OCI-LY3 (cell line): Measurements from ENCODE around the gene KIF2A.

ENCODE experiments used
- H2AFZ ChIP-seq: fragments of 200-600, 300-600 bp; shearing (Covaris generic); 2 replicates; pipeline ENCODE4 v1.6.0; 2014; ENCODE audit warnings: antibody characterized with exemption, low read depth, low read length
- H3K27ac ChIP-seq: fragments of 200-600, 300-600 bp; sonication (generic); 2 replicates; pipeline ENCODE4 v1.5.1; 2014; ENCODE audit warnings: mild to moderate bottlenecking, low read length, moderate library complexity, mixed read lengths
- H3K27me3 ChIP-seq: fragments of 200-600, 300-600 bp; sonication (generic); 2 replicates; pipeline ENCODE4 v1.6.1; 2014; ENCODE audit warnings: low read depth, low read length, mixed read lengths
- H3K36me3 ChIP-seq: fragments of 200-600, 300-600 bp; sonication (generic); replicated peaks from 2 replicates; pipeline ENCODE3; 2014; ENCODE audit warnings: low read depth, low read length, mixed read lengths
- H3K4me1 ChIP-seq: fragments of 300-600, 200-600 bp; sonication (generic); 2 replicates; pipeline ENCODE4 v1.6.1; 2014; ENCODE audit warnings: low read length, mixed read lengths
- H3K4me2 ChIP-seq: fragments of 200-600, 300-600 bp; sonication (generic); 2 replicates; pipeline ENCODE4 v1.6.1; 2014; ENCODE audit warnings: low read length, mixed read lengths
- H3K4me3 ChIP-seq: fragments of 300-600, 200-600 bp; sonication (generic); 2 replicates; pipeline ENCODE4 v1.5.1; 2014; ENCODE audit warnings: antibody characterized with exemption, mild to moderate bottlenecking, low read length, moderate library complexity
- H3K79me2 ChIP-seq: fragments of 300-600, 200-600 bp; shearing (Covaris generic); 2 replicates; pipeline ENCODE4 v1.6.1; 2014; ENCODE audit warnings: mild to moderate bottlenecking, low read length, mixed read lengths
- H3K9ac ChIP-seq: fragments of 300-600, 200-600 bp; shearing (Covaris generic); 2 replicates; pipeline ENCODE4 v1.6.0; 2014; ENCODE audit warnings: mild to moderate bottlenecking, low read length, moderate library complexity
- H3K9me3 ChIP-seq: fragments of 200-600, 300-600 bp; shearing (Covaris generic); 2 replicates; pipeline ENCODE4 v1.6.1; 2014; ENCODE audit warnings: low read length, mixed read lengths; ENCODE audit not compliant: insufficient read depth
- H4K20me1 ChIP-seq: fragments of 200-600, 300-600 bp; sonication (generic); 2 replicates; pipeline ENCODE4 v1.6.1; 2016; ENCODE audit warnings: low read length, mixed read lengths; ENCODE audit not compliant: insufficient read depth
- EZH2phosphoT487 ChIP-seq: fragments of 200-600 bp; shearing (Covaris generic); IDR thresholded peaks from 2 replicates; pipeline ENCODE4 v1.6.1; 2018; ENCODE audit warnings: antibody characterized with exemption, mixed run types, low read depth
- TF ChIP-seq, protein P1 (sequence below): fragments of 200-600, 300-600 bp; sonication (generic); IDR thresholded peaks from 2 replicates; pipeline ENCODE4 v1.5.1; 2014; ENCODE audit warnings: antibody characterized with exemption, low read length, low read depth

Gene KIF2A

DNA sequence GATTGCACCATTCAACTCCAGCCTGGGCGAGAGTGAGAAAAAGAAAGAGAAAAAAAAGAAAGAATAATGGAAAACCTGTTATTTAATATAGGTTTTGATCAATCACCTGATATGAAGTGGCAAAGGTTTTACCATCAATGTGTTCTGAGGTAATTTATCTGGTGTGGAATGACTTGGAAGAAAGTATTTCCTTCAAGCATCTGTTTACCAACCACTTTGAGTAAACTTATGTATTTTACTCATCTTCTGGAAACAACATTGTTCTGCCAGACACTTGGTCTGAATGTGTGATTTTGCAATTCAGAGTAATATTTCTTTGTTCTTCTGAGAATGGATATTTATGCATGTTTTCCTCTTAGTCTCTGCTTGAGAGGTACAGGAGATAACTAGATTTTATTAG is 24.3 kb downstream of the KIF2A start:
- Histone ChIP-seq H3K4me1 (peaks cover 10% of the 10 kb centered on the region), H4K20me1 (peaks cover 51% of the 10 kb centered on the region), H3K36me3 (peaks cover 3% of the 10 kb centered on the region), H3K9me3 (no peaks in the 10 kb centered on the region), H3K27me3 (no peaks in the 10 kb centered on the region), H3K79me2 (peaks cover 98% of the 10 kb centered on the region), H3K4me2 (no peak overlapping the region), H3K4me3 (no peak overlapping the region), H2AFZ (no peak overlapping the region), H3K9ac (no peak overlapping the region), H3K27ac (no peak overlapping the region)
- TF ChIP-seq, protein P1, sequence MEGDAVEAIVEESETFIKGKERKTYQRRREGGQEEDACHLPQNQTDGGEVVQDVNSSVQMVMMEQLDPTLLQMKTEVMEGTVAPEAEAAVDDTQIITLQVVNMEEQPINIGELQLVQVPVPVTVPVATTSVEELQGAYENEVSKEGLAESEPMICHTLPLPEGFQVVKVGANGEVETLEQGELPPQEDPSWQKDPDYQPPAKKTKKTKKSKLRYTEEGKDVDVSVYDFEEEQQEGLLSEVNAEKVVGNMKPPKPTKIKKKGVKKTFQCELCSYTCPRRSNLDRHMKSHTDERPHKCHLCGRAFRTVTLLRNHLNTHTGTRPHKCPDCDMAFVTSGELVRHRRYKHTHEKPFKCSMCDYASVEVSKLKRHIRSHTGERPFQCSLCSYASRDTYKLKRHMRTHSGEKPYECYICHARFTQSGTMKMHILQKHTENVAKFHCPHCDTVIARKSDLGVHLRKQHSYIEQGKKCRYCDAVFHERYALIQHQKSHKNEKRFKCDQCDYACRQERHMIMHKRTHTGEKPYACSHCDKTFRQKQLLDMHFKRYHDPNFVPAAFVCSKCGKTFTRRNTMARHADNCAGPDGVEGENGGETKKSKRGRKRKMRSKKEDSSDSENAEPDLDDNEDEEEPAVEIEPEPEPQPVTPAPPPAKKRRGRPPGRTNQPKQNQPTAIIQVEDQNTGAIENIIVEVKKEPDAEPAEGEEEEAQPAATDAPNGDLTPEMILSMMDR, result no peak
- no peak for TF ChIP-seq EZH2phosphoT487

DNA sequence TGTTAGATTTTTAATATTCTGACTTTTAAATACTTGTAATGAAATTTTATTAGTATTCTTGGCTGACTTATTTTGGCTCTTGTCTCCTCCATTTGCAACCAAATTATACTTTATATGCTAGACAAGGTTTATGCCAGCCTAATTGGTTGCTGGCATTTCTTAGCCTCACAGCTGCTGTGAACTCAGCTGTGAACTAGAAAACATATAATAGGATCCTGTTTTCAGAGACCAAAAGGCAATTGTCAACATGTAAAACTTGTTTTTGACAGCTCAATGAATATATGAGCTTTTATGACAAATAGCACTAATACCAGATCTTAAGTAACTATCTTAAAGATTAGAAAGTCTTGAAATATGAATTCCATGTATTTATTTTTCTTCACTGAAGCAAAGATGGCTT is 25.9 kb downstream of the KIF2A start:
- no peaks in the 10 kb centered on the region for H3K4me1 ChIP-seq
- H3K27ac ChIP-seq, result no peak overlapping the region
- peaks cover 3% of the 10 kb centered on the region for H3K36me3 ChIP-seq
- TF ChIP-seq EZH2phosphoT487, result no peak
- TF ChIP-seq, protein P1, result no peak
- H3K4me3 ChIP-seq, result no peak overlapping the region
- H4K20me1 ChIP-seq, result peaks cover 36% of the 10 kb centered on the region
- peaks cover 93% of the 10 kb centered on the region for H3K79me2 ChIP-seq
- no peaks in the 10 kb centered on the region for H3K9me3 ChIP-seq
- no peak overlapping the region for H3K4me2 ChIP-seq
- H3K27me3 ChIP-seq, result no peaks in the 10 kb centered on the region
- H3K9ac ChIP-seq, result no peak overlapping the region
- no peak overlapping the region for H2AFZ ChIP-seq

GRCh38 chr5:62333250-62333794 is 27.3 kb downstream of the KIF2A start:
- Histone ChIP-seq H3K9ac (no peak overlapping the region), H3K4me1 (no peaks in the 10 kb centered on the region), H3K79me2 (peaks cover 88% of the 10 kb centered on the region), H3K4me3 (no peak overlapping the region), H3K36me3 (peaks cover 3% of the 10 kb centered on the region), H2AFZ (no peak overlapping the region), H4K20me1 (peaks cover 25% of the 10 kb centered on the region), H3K27me3 (no peaks in the 10 kb centered on the region), H3K27ac (no peak overlapping the region), H3K4me2 (no peak overlapping the region), H3K9me3 (no peaks in the 10 kb centered on the region)
- TF ChIP-seq, protein P1, result no peak
- no peak for TF ChIP-seq EZH2phosphoT487

DNA sequence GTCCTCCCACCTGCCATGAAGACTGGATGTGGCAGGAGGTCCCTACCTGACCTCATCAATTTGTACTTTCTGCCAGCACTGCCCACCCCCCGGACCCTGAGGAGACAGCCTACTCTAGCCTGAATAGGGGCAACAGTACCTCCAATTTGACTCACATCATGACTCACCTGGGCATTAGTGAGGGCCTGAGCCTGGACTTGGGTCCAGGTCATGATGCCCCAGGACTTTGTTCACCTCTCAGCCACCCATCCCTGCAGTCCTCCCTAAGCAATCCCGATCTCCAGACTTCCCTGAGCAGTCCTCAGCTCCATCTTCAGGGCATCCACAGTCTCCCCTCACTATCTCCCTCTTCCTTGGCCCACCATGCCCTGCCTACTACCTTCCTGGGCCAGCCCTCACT is 28.1 kb downstream of the KIF2A start:
- Histone ChIP-seq H3K4me2 (no peak overlapping the region), H3K79me2 (peaks cover 84% of the 10 kb centered on the region), H2AFZ (no peak overlapping the region), H3K36me3 (peaks cover 3% of the 10 kb centered on the region), H3K9ac (no peak overlapping the region), H3K9me3 (no peaks in the 10 kb centered on the region), H3K27ac (no peak overlapping the region), H3K4me3 (no peak overlapping the region), H4K20me1 (peaks cover 23% of the 10 kb centered on the region), H3K4me1 (no peaks in the 10 kb centered on the region), H3K27me3 (no peaks in the 10 kb centered on the region)
- TF ChIP-seq, protein P1, result no peak
- TF ChIP-seq EZH2phosphoT487, result no peak
